HUES6 (cell line): ENCODE results near the gene UPK3BL1.
"Not testable (repeated sequence)": the region's sequence is repeated elsewhere in the genome, so short reads cannot be mapped to it uniquely, and the experiment has no call there.

Source experiments
- H3K27ac ChIP-seq: 2 replicates; pipeline ENCODE4 v1.7.0; 2013; ENCODE audit warnings: low read depth, mild to moderate bottlenecking, low read length, inconsistent platforms
- H3K27me3 ChIP-seq: 2 replicates; pipeline ENCODE4 v1.6.1; 2013; ENCODE audit warnings: low read length; ENCODE audit not compliant: control insufficient read depth, insufficient read depth
- H3K36me3 ChIP-seq: 2 replicates; pipeline ENCODE4 v1.6.1; 2013; ENCODE audit warnings: low read length; ENCODE audit not compliant: control insufficient read depth, insufficient read depth
- H3K4me1 ChIP-seq: 2 replicates; pipeline ENCODE4 v1.6.1; 2013; ENCODE audit warnings: low read length; ENCODE audit not compliant: control insufficient read depth, insufficient read depth
- H3K4me3 ChIP-seq: 2 replicates; pipeline ENCODE4 v1.5.1; 2013; ENCODE audit warnings: low read depth, low read length
- H3K9ac ChIP-seq: one replicate; pipeline ENCODE4 v1.6.1; 2013; ENCODE audit warnings: mild to moderate bottlenecking, low read length
- H3K9me3 ChIP-seq: 2 replicates; pipeline ENCODE4 v1.6.1; 2013; ENCODE audit warnings: low read depth, low read length; ENCODE audit not compliant: control insufficient read depth, insufficient read depth

UPK3BL1 gene

DNA sequence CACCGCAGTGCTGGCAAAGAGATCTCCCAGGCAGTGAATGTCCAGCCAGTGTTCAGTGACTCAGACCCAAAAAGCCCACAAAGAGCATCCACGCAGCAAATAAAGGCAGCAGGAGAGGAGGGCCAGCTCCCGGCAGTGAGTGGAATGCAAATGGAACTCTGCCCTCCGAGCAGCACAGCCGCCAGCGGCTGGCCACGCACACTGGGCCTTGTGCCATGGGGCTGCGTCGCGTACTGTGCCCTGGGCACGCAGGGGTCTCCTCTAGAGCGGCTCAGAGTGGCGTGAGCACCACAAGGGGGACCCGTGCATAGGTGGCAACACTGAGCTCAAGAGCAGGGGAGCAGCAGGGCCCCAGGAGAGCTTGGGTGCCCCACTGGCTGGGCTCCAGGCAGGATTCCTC lies 24.9 kb upstream of the UPK3BL1 start:
- H3K4me1 ChIP-seq, H3K9me3 ChIP-seq, H3K27me3 ChIP-seq, H3K9ac ChIP-seq, H3K36me3 ChIP-seq, H3K27ac ChIP-seq, H3K4me3 ChIP-seq: not testable (repeated sequence)

DNA sequence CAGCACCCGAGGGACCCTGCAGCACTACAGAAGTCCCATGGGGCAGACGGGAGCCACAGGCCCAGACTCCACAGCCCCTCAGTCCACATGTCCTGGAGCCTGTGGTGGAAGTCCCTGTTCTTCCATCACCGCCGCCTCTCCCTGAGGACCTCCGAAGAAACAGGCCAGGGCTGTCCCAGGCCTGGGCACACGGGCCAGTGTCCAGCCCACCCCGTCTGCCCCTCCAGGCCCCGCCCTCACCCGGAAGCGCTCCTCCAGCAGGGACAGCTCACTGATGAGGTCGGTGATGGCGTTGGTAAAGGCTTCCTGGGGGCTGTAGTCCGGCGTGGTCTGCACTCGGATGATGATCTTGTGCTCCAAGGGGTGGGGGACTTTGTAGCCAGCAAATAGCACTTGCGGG lies 24.3 kb upstream of the UPK3BL1 start:
- H3K4me1 ChIP-seq, H3K27ac ChIP-seq, H3K4me3 ChIP-seq, H3K9me3 ChIP-seq, H3K36me3 ChIP-seq, H3K9ac ChIP-seq, H3K27me3 ChIP-seq: not testable (repeated sequence)

DNA sequence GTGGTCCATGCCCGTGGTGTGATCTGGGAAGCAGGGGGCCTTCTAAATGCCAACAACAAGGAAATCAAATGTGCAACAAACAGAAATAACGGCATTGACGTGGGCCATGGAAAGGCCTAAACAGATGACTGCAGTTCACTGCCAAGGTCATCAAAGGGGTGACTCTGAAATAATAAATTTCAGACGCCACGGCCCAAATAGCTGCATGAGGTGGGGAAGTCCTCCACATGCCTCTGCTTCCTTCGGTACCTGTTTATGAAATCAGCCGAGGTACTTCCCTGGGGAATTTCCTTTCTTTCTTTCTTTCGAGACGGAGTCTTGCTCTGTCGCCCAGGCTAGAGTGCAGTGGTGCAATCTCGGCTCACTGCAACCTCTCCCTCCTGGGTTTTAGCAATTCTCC lies 22.2 kb upstream of the UPK3BL1 start:
- H3K27ac ChIP-seq, H3K4me1 ChIP-seq, H3K27me3 ChIP-seq, H3K4me3 ChIP-seq, H3K9ac ChIP-seq, H3K36me3 ChIP-seq, H3K9me3 ChIP-seq: not testable (repeated sequence)

DNA sequence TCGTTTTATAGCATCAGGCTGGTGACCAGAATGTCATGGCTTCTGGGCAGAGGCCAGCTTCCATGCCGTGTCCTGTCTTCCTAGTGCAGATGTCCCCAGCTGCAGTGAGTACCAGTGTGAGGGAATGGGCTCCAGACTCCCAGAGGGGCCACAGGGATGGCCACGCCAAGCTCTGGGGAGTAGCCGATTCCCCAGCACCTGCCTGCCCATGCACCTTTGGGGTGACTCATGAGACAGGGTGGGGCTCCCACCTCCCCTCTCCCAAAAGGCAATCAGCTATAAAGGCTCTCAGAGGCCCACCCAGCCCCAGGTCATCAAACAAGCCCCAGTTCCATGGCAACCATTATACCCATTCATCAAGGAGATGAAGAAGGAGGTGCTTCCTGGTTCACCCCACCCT lies 7.3 kb upstream of the UPK3BL1 start, which contains the start of gene SPDYE2B:
TSS of gene SPDYE2B (plus strand) at position 396 of the 400 bp plus-strand sequence. CDS start 2,030 bp downstream, outside the sequence.
- H3K27me3 ChIP-seq, H3K4me1 ChIP-seq, H3K27ac ChIP-seq, H3K4me3 ChIP-seq, H3K9me3 ChIP-seq, H3K9ac ChIP-seq, H3K36me3 ChIP-seq: not testable (repeated sequence)

DNA sequence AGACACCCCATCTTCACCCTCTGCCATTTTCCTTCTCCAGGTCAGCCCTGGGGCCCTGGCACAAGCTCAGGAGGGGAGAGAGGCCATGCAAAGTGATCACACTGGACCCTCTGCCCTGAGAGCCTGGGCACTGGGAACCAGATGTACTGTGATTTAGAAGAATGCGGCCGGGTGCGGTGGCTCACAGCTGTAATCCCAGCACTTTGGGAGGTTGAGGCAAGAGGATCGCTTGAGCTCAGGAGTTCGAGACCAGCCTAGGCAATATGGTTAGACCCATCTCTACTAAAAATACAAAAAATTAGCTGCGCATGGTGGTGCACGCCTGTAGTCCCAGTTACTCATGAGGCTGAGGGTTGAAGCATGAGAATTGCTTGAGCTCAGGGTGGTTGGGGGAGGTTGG lies 5.2 kb upstream of the UPK3BL1 start:
- not testable (repeated sequence) for H3K27me3 ChIP-seq, H3K4me3 ChIP-seq, H3K36me3 ChIP-seq, H3K4me1 ChIP-seq, H3K9ac ChIP-seq, H3K27ac ChIP-seq, H3K9me3 ChIP-seq

DNA sequence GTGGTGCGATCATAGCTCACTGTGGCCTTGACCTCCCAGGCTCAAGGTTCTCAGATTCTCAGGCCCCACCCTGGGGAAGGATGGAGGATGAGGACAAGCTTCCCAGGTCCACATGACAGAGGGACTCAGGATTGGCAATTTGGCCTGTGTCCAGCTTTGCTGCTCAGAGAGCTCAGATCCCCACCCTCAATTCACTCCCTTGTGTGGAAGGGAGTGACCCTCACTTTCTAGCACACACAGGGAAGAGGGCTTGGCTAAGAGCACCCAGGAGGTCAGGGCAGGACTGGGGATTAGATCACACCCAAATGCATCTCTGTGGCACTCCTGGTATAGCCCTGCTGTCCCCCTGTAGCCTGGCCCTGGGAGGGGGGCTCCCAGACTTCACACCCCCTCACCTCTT lies 813 bp upstream of the UPK3BL1 start:
- H3K9me3 ChIP-seq, H3K9ac ChIP-seq, H3K27me3 ChIP-seq, H3K36me3 ChIP-seq, H3K27ac ChIP-seq, H3K4me1 ChIP-seq, H3K4me3 ChIP-seq: not testable (repeated sequence)

DNA sequence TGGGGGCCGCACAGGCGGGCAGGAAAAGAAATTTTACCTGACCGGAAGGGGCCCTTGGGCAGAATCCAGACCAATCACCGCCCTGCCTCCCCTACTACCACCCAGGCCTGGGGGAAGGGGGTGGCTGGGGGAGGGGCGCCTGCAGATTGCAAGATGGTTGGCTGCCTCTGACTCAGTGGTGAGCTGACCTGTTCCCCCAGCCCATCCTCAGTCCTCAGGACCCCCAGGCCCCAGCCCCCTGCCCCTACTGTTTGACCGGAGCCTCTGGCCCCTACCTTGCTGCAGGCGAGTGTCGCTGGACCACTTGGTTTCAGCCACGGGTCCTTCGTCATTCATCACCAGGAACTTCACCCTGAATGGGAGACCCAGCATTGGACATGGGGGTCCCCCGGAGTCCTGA lies 3.7 kb downstream of the UPK3BL1 start:
- not testable (repeated sequence) for H3K27me3 ChIP-seq, H3K4me3 ChIP-seq, H3K4me1 ChIP-seq, H3K9ac ChIP-seq, H3K36me3 ChIP-seq, H3K27ac ChIP-seq, H3K9me3 ChIP-seq

DNA sequence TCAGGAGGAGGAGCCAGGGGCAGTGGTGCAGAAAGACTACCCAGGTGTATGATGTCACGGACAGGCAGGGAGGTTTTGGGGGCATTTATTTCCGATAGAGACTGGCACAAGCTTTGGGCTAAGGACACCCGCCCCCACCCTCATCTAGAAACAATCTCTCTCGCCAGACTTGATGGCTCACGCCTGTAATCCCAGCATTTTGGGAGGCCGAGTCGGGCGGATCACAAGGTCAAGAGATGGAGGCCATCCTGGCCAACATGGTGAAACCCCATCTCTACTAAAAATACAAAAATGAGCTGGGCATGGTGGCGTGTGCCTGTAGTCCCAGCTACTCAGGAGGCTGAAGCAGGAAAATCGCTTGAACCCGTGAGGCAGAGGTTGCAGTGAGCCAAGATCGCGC lies 5.6 kb downstream of the UPK3BL1 start:
- not testable (repeated sequence) for H3K27ac ChIP-seq

DNA sequence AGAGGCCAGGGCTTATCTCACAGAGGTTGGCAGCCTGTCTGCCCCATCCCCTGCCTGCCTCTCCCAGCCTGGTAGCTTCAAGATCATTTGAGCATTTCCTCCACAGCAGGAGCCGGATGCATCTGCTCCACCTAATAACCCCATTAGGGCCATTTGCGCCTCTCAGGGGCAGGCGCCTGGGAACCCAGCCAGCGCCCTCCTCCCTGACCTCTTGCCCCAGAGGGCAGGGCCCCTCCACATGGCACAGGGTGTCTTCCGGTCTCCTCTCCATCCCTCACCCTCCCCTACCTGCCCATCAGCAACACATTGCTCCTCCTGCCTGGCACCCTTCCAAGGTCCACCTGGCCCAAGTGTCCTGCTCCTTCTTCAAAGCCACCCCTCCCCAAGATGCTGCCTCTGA lies 7.2 kb downstream of the UPK3BL1 start:
- H3K27me3 ChIP-seq, H3K36me3 ChIP-seq, H3K9ac ChIP-seq, H3K9me3 ChIP-seq, H3K27ac ChIP-seq, H3K4me3 ChIP-seq, H3K4me1 ChIP-seq: not testable (repeated sequence)

More for the DNA sequence above, 5.6 kb downstream of the UPK3BL1 start:
- not testable (repeated sequence) for H3K4me3 ChIP-seq, H3K9me3 ChIP-seq, H3K27me3 ChIP-seq, H3K36me3 ChIP-seq, H3K9ac ChIP-seq, H3K4me1 ChIP-seq

DNA sequence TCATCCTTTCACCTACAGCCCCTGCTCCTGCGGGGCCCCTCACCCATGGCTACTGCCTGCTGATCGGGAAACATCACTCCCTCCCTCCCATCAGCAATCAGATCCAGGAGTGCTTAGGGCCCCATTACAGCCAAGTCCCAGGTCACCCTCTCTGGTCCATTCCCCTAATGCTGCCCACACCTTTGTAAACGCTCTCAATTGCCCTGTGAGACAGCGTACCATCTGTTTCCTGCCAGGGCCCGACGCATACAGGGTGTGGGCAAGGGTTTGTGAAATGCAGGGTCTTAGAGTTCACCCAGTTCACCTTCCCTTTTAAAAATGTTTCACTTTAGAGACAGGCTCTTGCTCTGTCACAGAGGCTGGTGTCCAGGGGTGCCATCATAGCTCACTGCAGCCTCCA lies 8.3 kb downstream of the UPK3BL1 start:
- not testable (repeated sequence) for H3K4me1 ChIP-seq, H3K27ac ChIP-seq, H3K9ac ChIP-seq, H3K4me3 ChIP-seq, H3K36me3 ChIP-seq, H3K27me3 ChIP-seq, H3K9me3 ChIP-seq

DNA sequence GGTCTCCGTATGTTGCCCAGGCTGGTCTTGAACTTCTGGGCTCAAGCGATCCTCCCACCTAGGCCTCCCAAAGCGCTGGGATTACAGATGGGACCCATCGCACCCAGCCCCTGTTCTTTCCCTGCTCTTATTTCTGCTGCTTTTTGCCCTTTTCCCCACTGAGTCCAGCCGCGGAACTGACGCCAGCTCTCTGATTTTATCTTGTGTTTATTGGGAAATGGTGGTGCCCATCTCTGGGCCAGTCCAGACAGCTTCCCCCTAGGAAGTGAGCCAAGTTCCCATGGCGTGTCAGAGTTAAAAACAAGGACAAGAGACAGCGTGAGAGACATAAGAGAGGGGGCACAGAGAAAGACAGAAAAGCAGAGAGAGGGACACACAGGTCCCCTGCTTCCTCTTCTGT lies 12.0 kb downstream of the UPK3BL1 start:
- not testable (repeated sequence) for H3K27ac ChIP-seq

DNA sequence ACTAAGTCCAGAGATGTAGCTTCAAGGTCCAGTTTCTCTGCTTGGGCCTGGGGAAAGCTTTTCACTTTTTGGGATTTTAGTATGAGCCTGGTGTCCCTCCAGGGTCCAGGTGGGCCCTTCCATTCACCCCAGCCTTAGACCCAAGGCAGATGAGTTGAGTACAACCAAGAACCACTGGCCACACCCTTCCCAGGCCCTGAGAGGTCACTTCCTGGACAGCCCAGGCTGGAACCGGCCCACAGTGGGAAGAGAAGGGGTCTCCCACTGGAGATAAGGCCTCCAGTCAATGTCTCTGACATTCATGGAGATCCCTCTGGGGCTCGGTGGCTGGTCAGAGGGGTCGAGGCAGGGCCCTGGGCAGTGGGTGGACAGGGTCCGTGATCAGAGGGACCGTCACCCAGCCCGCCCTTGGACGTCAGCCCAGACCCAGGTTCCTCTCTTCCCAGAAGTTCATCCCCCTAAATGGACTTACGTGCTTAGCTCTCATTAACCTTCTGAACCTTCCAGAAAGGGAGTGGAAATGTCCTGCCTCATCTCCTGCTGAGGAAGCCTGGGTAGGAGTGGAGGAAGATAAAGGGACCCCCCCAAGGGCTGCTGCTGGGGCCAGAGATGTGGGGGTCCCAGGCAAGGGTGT lies 15.2 kb downstream of the UPK3BL1 start:
- not testable (repeated sequence) for H3K27me3 ChIP-seq, H3K27ac ChIP-seq, H3K4me1 ChIP-seq, H3K9ac ChIP-seq, H3K4me3 ChIP-seq, H3K36me3 ChIP-seq, H3K9me3 ChIP-seq

More for the DNA sequence above, 12.0 kb downstream of the UPK3BL1 start:
- not testable (repeated sequence) for H3K4me3 ChIP-seq, H3K9me3 ChIP-seq, H3K36me3 ChIP-seq, H3K4me1 ChIP-seq, H3K9ac ChIP-seq, H3K27me3 ChIP-seq
